ENCODE results near the gene BAZ1B.
"Not testable (repeated sequence)": the region's sequence is repeated elsewhere in the genome, so short reads cannot be mapped to it uniquely, and the experiment has no call there.

The BAZ1B gene

DNA sequence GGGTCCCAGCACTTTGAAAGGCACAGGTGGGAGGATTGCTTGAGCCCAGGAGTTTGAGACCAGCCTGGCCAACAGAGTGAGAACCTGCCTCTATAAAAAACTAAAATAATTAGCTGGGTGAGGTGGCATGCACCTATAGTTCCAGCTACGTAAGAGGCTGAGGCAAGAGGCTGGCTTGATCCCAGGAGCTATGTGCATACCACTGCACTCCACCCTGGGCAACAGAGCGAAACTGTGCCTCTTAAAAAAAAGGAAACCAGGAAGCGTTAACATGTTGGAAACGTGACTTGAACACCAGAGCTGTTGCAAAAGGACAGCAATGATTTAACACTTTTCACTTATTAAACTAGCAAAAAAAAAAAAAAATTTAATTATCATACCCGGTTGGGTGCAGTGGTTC, 12.6 kb downstream of the BAZ1B start:
- DNase-seq (ENCODE audit: low read depth in 1 of 2, low spot score in 1 of 2) = no peak

- no peak for DNase-seq (ENCODE audit: low read depth in 1 of 2, low spot score in 1 of 2)
Observed at GRCh38 chr7:73507556-73507955, 14.5 kb downstream of the BAZ1B start.

DNA sequence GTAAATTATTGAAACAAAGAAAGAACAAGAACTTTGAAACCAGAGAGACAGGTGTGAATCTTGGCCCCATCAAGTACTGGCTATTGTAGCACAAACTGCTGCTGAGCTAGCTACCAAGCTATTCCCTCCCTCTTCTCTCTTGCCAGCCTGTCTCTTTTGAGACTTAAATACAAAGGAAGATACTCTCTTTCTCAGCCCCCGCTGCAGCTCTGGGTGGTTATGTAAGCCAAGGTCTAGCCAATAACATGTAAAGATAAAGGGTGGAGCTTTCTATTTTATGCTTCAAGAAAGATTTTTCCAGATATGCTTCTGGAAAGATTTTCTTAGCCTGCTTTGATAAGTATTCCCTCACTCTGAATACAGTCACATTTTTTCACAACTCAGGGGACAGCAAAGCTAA, 17.2 kb downstream of the BAZ1B start:
- no peak for DNase-seq (ENCODE audit: low read depth in 1 of 2, low spot score in 1 of 2)

- no peak for DNase-seq (ENCODE audit: low read depth in 1 of 2, low spot score in 1 of 2)
Observed at GRCh38 chr7:73504017-73504416, 18.1 kb downstream of the BAZ1B start.

GRCh38 chr7:73503229-73503628, 18.9 kb downstream of the BAZ1B start:
- no peak for DNase-seq (ENCODE audit: low read depth in 1 of 2, low spot score in 1 of 2)

- no peak for DNase-seq (ENCODE audit: low read depth in 1 of 2, low spot score in 1 of 2)
Observed at GRCh38 chr7:73496626-73497025, 25.5 kb downstream of the BAZ1B start.

GRCh38 chr7:73495507-73495906, 26.6 kb downstream of the BAZ1B start:
- DNase-seq (ENCODE audit: low read depth in 1 of 2, low spot score in 1 of 2) = not testable (repeated sequence)

GRCh38 chr7:73489976-73490375, 32.1 kb downstream of the BAZ1B start:
- DNase-seq (ENCODE audit: low read depth in 1 of 2, low spot score in 1 of 2) = no peak

- DNase-seq (ENCODE audit: low read depth in 1 of 2, low spot score in 1 of 2) = no peak
Observed at GRCh38 chr7:73487486-73487885, 34.6 kb downstream of the BAZ1B start.

GRCh38 chr7:73483171-73483570, 38.9 kb downstream of the BAZ1B start:
- no peak for DNase-seq (ENCODE audit: low read depth in 1 of 2, low spot score in 1 of 2)

DNA sequence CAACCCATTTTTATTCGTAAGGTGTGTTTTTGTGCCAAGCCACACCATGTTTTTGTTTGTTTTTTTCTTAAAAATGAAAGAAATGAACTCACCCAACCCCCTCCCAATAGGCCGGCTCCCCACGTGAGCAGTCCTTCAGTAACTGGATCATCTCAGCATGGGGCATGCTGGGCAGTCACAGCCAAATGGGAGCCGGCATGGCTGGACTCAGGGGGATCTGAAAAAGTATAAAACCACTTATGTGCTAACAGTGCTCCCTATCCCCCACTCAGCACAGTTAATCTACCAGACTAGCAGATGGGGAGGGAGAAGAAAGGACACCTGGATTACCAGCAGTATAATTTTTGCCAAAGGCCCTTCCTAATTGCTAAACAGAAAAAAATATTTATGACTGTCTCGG, 39.3 kb downstream of the BAZ1B start:
- no peak for DNase-seq (ENCODE audit: low read depth in 1 of 2, low spot score in 1 of 2)

DNA sequence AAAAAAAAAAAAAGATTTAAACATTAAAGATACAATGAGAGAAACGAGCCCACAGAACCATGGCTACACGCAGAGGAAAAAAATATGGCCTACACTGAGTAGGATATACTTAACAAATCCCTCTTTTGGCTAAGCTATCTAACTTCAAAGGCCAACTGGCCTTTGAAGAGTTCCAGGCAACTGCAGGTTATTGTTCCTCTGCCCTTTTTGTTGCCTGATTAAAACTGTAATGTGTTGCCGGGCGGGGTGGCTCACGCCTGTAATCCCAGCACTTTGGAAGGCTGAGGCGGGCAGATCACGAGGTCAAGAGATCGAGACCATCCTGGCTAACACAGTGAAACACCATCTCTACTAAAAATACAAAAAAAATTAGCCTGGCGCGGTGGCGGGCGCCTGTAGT, 40.6 kb downstream of the BAZ1B start:
- not testable (repeated sequence) for DNase-seq (ENCODE audit: low read depth in 1 of 2, low spot score in 1 of 2)

GRCh38 chr7:73478549-73478948, 43.5 kb downstream of the BAZ1B start:
- no peak for DNase-seq (ENCODE audit: low read depth in 1 of 2, low spot score in 1 of 2)

- DNase-seq (ENCODE audit: low read depth in 1 of 2, low spot score in 1 of 2) = no peak
Observed at GRCh38 chr7:73477376-73477775, 44.7 kb downstream of the BAZ1B start.

- no peak for DNase-seq (ENCODE audit: low read depth in 1 of 2, low spot score in 1 of 2)
Observed at GRCh38 chr7:73470208-73470607, 51.9 kb downstream of the BAZ1B start.

- DNase-seq (ENCODE audit: low read depth in 1 of 2, low spot score in 1 of 2) = not testable (repeated sequence)
Observed at GRCh38 chr7:73467046-73467445, 55.0 kb downstream of the BAZ1B start.

GRCh38 chr7:73466112-73466511, 56.0 kb downstream of the BAZ1B start:
- DNase-seq (ENCODE audit: low read depth in 1 of 2, low spot score in 1 of 2) = no peak

- DNase-seq (ENCODE audit: low read depth in 1 of 2, low spot score in 1 of 2) = no peak
Observed at GRCh38 chr7:73463966-73464365, 58.1 kb downstream of the BAZ1B start.

DNA sequence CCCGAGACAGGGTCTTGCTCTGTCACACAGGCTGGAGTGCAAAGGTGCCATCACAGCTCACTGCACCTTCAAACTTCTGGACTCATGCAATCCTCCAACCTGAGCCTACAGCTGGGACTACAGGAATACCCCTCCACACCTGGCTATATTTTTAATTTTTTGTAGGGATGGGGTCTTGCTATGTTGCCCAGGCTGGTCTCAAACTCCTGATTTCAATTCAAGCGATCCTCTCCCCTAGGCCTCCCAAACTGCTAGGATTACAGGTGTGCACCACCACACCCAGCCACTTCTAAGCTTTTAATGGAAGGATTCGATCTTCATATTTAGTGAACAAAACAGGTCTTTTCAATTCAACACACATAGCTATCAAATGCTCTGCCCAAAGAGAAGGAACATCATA, 58.8 kb downstream of the BAZ1B start:
- DNase-seq (ENCODE audit: low read depth in 1 of 2, low spot score in 1 of 2) = no peak

DNA sequence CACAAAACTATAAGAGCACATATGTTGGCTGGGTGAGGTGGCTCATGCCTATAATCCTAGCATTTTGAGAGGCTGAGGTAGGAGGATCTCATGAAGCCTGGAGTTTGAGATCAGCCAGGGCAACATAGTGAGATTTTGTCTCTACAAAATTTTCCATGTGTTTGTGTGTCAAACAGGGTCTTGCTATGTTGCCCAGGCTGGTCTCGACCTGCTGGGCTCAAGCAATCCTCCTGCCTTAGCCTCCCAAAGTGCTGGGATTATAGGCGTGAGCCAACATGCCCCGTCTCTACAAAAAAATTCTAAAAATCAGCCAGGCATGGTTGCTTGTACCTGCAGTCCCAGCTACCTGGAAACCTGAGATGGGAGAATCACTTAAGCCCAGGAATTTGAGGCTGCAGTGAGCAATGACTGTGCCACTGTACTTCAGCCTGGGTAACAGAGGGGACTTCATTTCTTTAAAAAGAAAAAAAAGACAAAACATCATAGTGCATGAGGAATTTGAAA, 60.3 kb downstream of the BAZ1B start:
- DNase-seq (ENCODE audit: low read depth in 1 of 2, low spot score in 1 of 2) = no peak

GRCh38 chr7:73454424-73454823, 67.7 kb downstream of the BAZ1B start:
- DNase-seq (ENCODE audit: low read depth in 1 of 2, low spot score in 1 of 2) = no peak

GRCh38 chr7:73452999-73453635, 69.0 kb downstream of the BAZ1B start:
- DNase-seq (ENCODE audit: low read depth in 1 of 2, low spot score in 1 of 2) = no peak

DNA sequence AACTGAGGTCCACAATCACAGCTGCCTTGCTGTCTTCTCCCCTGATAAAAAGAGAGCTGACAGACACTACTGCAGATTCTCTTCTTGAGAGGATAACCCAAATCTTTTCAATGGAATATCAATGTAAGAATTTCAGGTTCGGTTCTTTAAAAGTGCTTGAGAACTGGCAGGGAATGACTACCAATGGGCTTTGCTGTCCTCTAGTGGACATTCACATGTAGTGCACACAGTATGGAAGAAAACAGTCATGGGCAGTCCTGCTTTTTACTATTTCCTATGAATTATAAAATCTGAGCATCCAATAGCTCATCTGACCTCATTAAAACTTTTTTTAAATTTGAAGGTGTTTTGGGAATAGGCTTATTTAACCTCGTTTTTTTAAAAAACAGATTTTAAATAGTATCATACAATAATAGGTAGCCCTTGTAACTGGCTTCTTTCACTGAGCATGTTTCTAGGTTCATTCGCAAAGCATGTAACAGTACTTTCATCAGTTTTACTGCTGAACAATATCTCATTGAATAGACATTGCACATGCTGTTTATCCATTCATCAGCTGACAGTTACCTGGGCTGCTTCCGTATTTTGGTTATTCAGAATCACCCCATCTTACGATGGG, 70.2 kb downstream of the BAZ1B start:
- no peak for DNase-seq (ENCODE audit: low read depth in 1 of 2, low spot score in 1 of 2)

All from stimulated activated CD4-positive, alpha-beta T cell treated with anti-CD3 and anti-CD28 coated beads, Interleukin-15, amount 100 ng/mL, for 1 hour (primary cell).